H9 (cell line): ENCODE results near the gene INTS15. TPM values are rescaled to one million over a fixed set of nuclear protein-coding genes. Genes with fewer than 3 reads are reported as not detected.
A peak's percentile ranks its signal among the peaks of the same experiment; 100 is the strongest.

Experiments
- DNase-seq: peaks from one replicate; pipeline ENCODE4 v3.0.0-alpha.2; 2017
- H2AFZ ChIP-seq: one replicate; pipeline ENCODE4 v1.6.1; 2013; ENCODE audit warnings: mild to moderate bottlenecking, low read length, control low read depth, moderate library complexity
- H2AK5ac ChIP-seq: 2 replicates; pipeline ENCODE4 v1.6.1; 2013; ENCODE audit warnings: low read length, control low read depth, mixed read lengths; ENCODE audit not compliant: insufficient read length
- H2BK120ac ChIP-seq: one replicate; pipeline ENCODE4 v1.6.1; 2013; ENCODE audit warnings: low read depth, mild to moderate bottlenecking, low read length, control low read depth, inconsistent platforms; ENCODE audit not compliant: poor library complexity, severe bottlenecking
- H2BK12ac ChIP-seq: 2 replicates; pipeline ENCODE4 v1.6.1; 2013; ENCODE audit warnings: low read length, control low read depth, mixed read lengths, low read depth; ENCODE audit not compliant: insufficient read length
- H2BK15ac ChIP-seq: 2 replicates; pipeline ENCODE4 v1.6.1; 2013; ENCODE audit warnings: low read depth, low read length, control low read depth
- H2BK20ac ChIP-seq: one replicate; pipeline ENCODE4 v1.6.1; 2013; ENCODE audit warnings: low read depth, mild to moderate bottlenecking, low read length, control low read depth, inconsistent platforms; ENCODE audit not compliant: poor library complexity, severe bottlenecking
- H2BK5ac ChIP-seq: 2 replicates; pipeline ENCODE4 v1.6.1; 2013; ENCODE audit warnings: low read length, control low read depth, mixed read lengths; ENCODE audit not compliant: insufficient read length
- H3K14ac ChIP-seq: 2 replicates; pipeline ENCODE4 v1.6.1; 2013; ENCODE audit warnings: low read length, control low read depth; ENCODE audit not compliant: insufficient read depth
- H3K18ac ChIP-seq: 2 replicates; pipeline ENCODE4 v1.6.1; 2013; ENCODE audit warnings: low read depth, mild to moderate bottlenecking, mixed read lengths, low read length, control low read depth; ENCODE audit not compliant: insufficient read length
- H3K23ac ChIP-seq: 2 replicates; pipeline ENCODE4 v1.6.1; 2013; ENCODE audit warnings: low read length, control low read depth, mixed read lengths, low read depth; ENCODE audit not compliant: insufficient read length
- H3K23me2 ChIP-seq: 2 replicates; pipeline ENCODE4 v1.6.1; 2013; ENCODE audit warnings: low read depth, mild to moderate bottlenecking, mixed read lengths, low read length, control low read depth; ENCODE audit not compliant: insufficient read length, poor library complexity, severe bottlenecking
- H3K27ac ChIP-seq: 2 replicates; pipeline ENCODE4 v1.5.1; 2013; ENCODE audit warnings: low read length, control low read depth, mixed read lengths, low read depth; ENCODE audit not compliant: insufficient read length
- H3K27me3 ChIP-seq: 2 replicates; pipeline ENCODE4 v1.6.1; 2013; ENCODE audit warnings: low read length, control low read depth, inconsistent platforms; ENCODE audit not compliant: insufficient read depth
- H3K4ac ChIP-seq: 2 replicates; pipeline ENCODE4 v1.6.1; 2013; ENCODE audit warnings: low read depth, mild to moderate bottlenecking, control low read depth, inconsistent platforms, low read length, moderate library complexity
- H3K4me1 ChIP-seq: 2 replicates; pipeline ENCODE4 v1.6.1; 2013; ENCODE audit warnings: low read length, control low read depth, inconsistent platforms; ENCODE audit not compliant: insufficient read depth
- H3K4me2 ChIP-seq: 2 replicates; pipeline ENCODE4 v1.6.1; 2013; ENCODE audit warnings: low read length, control low read depth, mixed read lengths; ENCODE audit not compliant: insufficient read length, insufficient read depth
- H3K56ac ChIP-seq: 2 replicates; pipeline ENCODE4 v1.6.1; 2013; ENCODE audit warnings: low read depth, mild to moderate bottlenecking, mixed read lengths, low read length, control low read depth; ENCODE audit not compliant: insufficient read length
- H3K79me1 ChIP-seq: 2 replicates; pipeline ENCODE4 v1.6.1; 2013; ENCODE audit warnings: low read depth, mild to moderate bottlenecking, moderate library complexity, low read length, control low read depth, inconsistent platforms; ENCODE audit not compliant: insufficient read depth, poor library complexity, severe bottlenecking
- H3K79me2 ChIP-seq: 2 replicates; pipeline ENCODE4 v1.6.1; 2013; ENCODE audit warnings: low read length, control low read depth, inconsistent platforms; ENCODE audit not compliant: insufficient read depth
- H3K9ac ChIP-seq: 2 replicates; pipeline ENCODE4 v1.6.1; 2013; ENCODE audit warnings: low read length, control low read depth, mixed read lengths; ENCODE audit not compliant: insufficient read length; ENCODE audit errors: extremely low read depth
- H3K9me3 ChIP-seq: one replicate; pipeline ENCODE4 v1.6.1; 2013; ENCODE audit warnings: low read depth, low read length, inconsistent platforms; ENCODE audit not compliant: control insufficient read depth
- H3T11ph ChIP-seq: one replicate; pipeline ENCODE4 v1.6.1; 2013; ENCODE audit warnings: mild to moderate bottlenecking, low read length, control low read depth, inconsistent platforms
- H4K20me1 ChIP-seq: one replicate; pipeline ENCODE4 v1.6.1; 2013; ENCODE audit not compliant: control insufficient read depth, insufficient read length, insufficient read depth
- H4K5ac ChIP-seq: 2 replicates; pipeline ENCODE4 v1.6.1; 2013; ENCODE audit warnings: low read depth, mild to moderate bottlenecking, mixed read lengths, low read length, control low read depth; ENCODE audit not compliant: insufficient read length
- H4K8ac ChIP-seq: replicated peaks from 2 replicates; pipeline ENCODE4 v1.6.1; 2013; ENCODE audit warnings: low read length, control low read depth, mixed read lengths, low read depth; ENCODE audit not compliant: insufficient read length
- H4K91ac ChIP-seq: 2 replicates; pipeline ENCODE4 v1.6.1; 2013; ENCODE audit warnings: low read depth, mild to moderate bottlenecking, moderate library complexity, mixed read lengths, low read length, control low read depth; ENCODE audit not compliant: insufficient read length
- H3K27ac Mint-ChIP-seq, 3 experiments: 2 replicates in 2 of 3; 3 replicates in 1 of 3; pipeline ENCODE4 v1.8.0; 2020 to 2021; ENCODE audit warnings: mixed read lengths in 3 of 3, mild to moderate bottlenecking in 1 of 3, moderate library complexity in 1 of 3
- H3K27me3 Mint-ChIP-seq: 2 replicates; pipeline ENCODE4 v1.8.0; 2021; ENCODE audit warnings: low read depth, mild to moderate bottlenecking, moderate library complexity, mixed read lengths
- H3K36me3 Mint-ChIP-seq, 3 experiments: 2 replicates in 2 of 3; 3 replicates in 1 of 3; pipeline ENCODE4 v1.8.0; 2020 to 2021; ENCODE audit warnings: low read depth in 3 of 3, mixed read lengths in 3 of 3; ENCODE audit not compliant: insufficient read depth in 1 of 3
- H3K4me1 Mint-ChIP-seq, 2 experiments: 2 replicates each; pipeline ENCODE4 v1.8.0; 2020; ENCODE audit warnings: mixed read lengths in 2 of 2
- H3K4me3 Mint-ChIP-seq, 2 experiments: 2 replicates in 1 of 2; 3 replicates in 1 of 2; pipeline ENCODE4 v1.8.0; 2020 to 2021; ENCODE audit warnings: mild to moderate bottlenecking in 2 of 2, mixed read lengths in 2 of 2, moderate library complexity in 1 of 2
- H3K9me3 Mint-ChIP-seq, 2 experiments: 2 replicates in 1 of 2; 3 replicates in 1 of 2; pipeline ENCODE4 v1.8.0; 2020; ENCODE audit warnings: mild to moderate bottlenecking in 2 of 2, mixed read lengths in 2 of 2, moderate library complexity in 1 of 2
- WGBS: extraction: QIAGEN DNeasy Blood & Tissue Kit; methylation state at CpG from one replicate; pipeline ENCODE4 v1.1.7; 2013; ENCODE audit warnings: missing lambda C conversion rate, low lambda C conversion rate, mixed read lengths; ENCODE audit not compliant: insufficient read length; ENCODE audit errors: extremely low coverage; 5-methylcytosine and 5-hydroxymethylcytosine counted together
- total RNA-seq: library from RNA; stranded (reverse); gene quantifications from 2 replicates; pipeline ENCODE4 v1.2.1, GENCODE V29; 2021
- TF ChIP-seq, protein P1 (sequence below): fragments of 200-600 bp; sonication (generic); conservative IDR thresholded peaks from 3 replicates; pipeline ENCODE4 v1.8.0; 2021; ENCODE audit warnings: antibody characterized with exemption, mild to moderate bottlenecking

Gene INTS15
- total RNA-seq, 1 experiment from 2014 or later: 42.9 TPM

DNA sequence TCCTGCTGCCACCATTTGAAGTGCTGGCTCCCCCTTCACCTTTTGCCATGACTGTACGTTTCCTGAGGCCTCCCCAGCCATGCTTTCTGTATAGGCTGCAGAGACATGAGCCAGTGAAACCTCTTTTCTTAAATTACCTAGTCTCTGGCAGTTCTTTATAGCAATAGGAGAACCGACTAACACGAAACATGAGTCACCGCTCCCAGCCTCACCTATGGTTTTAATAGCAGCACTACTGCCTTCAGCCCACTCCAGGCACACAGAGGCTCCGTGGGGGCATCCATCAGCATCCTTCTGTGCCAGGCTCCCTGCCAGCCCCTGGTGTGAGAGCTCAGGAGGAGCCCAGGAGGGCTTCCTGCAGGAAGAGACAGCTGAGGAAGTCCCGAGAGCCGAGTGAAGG, 41.8 kb downstream of the INTS15 start:
- Histone ChIP-seq H2AFZ (no peak overlapping the region), H3K4me2 (no peak overlapping the region), H4K20me1 (no peaks in the 10 kb centered on the region), H3K18ac (no peak overlapping the region), H2BK120ac (no peak overlapping the region), H2AK5ac (no peak overlapping the region), H2BK12ac (no peak overlapping the region), H3K79me1 (no peaks in the 10 kb centered on the region), H4K91ac (no peak overlapping the region), H2BK20ac (no peak overlapping the region), H3K9me3 (no peaks in the 10 kb centered on the region), H3T11ph (no peak overlapping the region), H3K9ac (no peak overlapping the region), H3K23me2 (peaks cover under 1% of the 10 kb centered on the region), H4K8ac (no peak overlapping the region), H3K56ac (no peak overlapping the region), H3K23ac (no peak overlapping the region), H3K27me3 (no peaks in the 10 kb centered on the region), H3K79me2 (no peaks in the 10 kb centered on the region), H2BK5ac (no peak overlapping the region), H3K27ac (no peak overlapping the region), H3K14ac (peak overlapping the region; percentile 64; the same call in 1 of the 2 replicates), H4K5ac (no peak overlapping the region), H3K4me1 (no peaks in the 10 kb centered on the region), H3K4ac (no peak overlapping the region), H2BK15ac (no peak overlapping the region)
- Mint-ChIP-seq H3K4me1 (peaks cover 0 to 2% of the 10 kb centered on the region in 2 experiments; a peak in 1 of 4 replicates), H3K27me3 (0 out of 2 replicates have a peak, but pooled peaks cover 1% of the 10 kb centered on the region), H3K27ac (peak overlapping the region in 1 of 3 experiments; percentile 86; a peak in 3 of 7 replicates), H3K9me3 (no peaks in the 10 kb centered on the region; a peak in 1 of 5 replicates), H3K36me3 (no peaks in the 10 kb centered on the region; a peak in 1 of 7 replicates), H3K4me3 (no peak overlapping the region)
- WGBS: no CpG with 5 or more reads among the region's 7 CpGs
- DNase-seq: no peak
- TF ChIP-seq, protein P1, sequence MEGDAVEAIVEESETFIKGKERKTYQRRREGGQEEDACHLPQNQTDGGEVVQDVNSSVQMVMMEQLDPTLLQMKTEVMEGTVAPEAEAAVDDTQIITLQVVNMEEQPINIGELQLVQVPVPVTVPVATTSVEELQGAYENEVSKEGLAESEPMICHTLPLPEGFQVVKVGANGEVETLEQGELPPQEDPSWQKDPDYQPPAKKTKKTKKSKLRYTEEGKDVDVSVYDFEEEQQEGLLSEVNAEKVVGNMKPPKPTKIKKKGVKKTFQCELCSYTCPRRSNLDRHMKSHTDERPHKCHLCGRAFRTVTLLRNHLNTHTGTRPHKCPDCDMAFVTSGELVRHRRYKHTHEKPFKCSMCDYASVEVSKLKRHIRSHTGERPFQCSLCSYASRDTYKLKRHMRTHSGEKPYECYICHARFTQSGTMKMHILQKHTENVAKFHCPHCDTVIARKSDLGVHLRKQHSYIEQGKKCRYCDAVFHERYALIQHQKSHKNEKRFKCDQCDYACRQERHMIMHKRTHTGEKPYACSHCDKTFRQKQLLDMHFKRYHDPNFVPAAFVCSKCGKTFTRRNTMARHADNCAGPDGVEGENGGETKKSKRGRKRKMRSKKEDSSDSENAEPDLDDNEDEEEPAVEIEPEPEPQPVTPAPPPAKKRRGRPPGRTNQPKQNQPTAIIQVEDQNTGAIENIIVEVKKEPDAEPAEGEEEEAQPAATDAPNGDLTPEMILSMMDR: no peak
